Natural killer cell treated with Interleukin-12 subunit alpha and Interleukin-12 subunit beta and Interleukin-15 and Interleukin-18, amount 100 ng/mL, for 72 hours (primary cell): ENCODE data around the gene KDM8. TPM values are rescaled to one million over a fixed set of nuclear protein-coding genes. Genes with fewer than 3 reads are reported as not detected.

ENCODE experiments used
- total RNA-seq, 2 donors: library from RNA; stranded (reverse); gene quantifications; one replicate each; pipeline ENCODE4 v1.2.3, GENCODE V29; 2022

The KDM8 gene
- total RNA-seq, 2 donors from 2014 or later, result 7.3 to 12.0 TPM

Other genes with a start within 250 kb of the KDM8 start
- not detected for gene C16orf82, start 136.6 kb upstream of the KDM8 start, total RNA-seq
- gene NSMCE1, start 65.2 kb downstream of the KDM8 start, total RNA-seq, result 10 to 100 TPM; 37.7 to 50.4 TPM
- gene IL4R, start 110.4 kb downstream of the KDM8 start, total RNA-seq, result 100 to 1,000 TPM; 213 to 224 TPM
- 10 to 100 TPM; 58.3 to 64.4 TPM for gene IL21R, start 198.6 kb downstream of the KDM8 start, total RNA-seq